NCI-H1417 treated with DMSO at 0.1 percent for 48 hours (cell line): ENCODE measurements around the gene DCAF15.

ENCODE experiments used
- DNase-seq: peaks from one replicate; lab custom pipeline; 2025; lab: John Stamatoyannopoulos, UW

Gene DCAF15

GRCh38 chr19:13930402-13930801 is 21.9 kb upstream of the DCAF15 start:
- no peak for DNase-seq

- no peak for DNase-seq
Measured at GRCh38 chr19:13931391-13932148, 20.7 kb upstream of the DCAF15 start.

GRCh38 chr19:13932149-13932637 is 20.1 kb upstream of the DCAF15 start:
- DNase-seq, result no peak

- no peak for DNase-seq
Measured at GRCh38 chr19:13932911-13933393, 19.4 kb upstream of the DCAF15 start.

GRCh38 chr19:13934785-13935109 is 17.6 kb upstream of the DCAF15 start:
- no peak for DNase-seq

- DNase-seq, result no peak
Measured at GRCh38 chr19:13935765-13936510, 16.4 kb upstream of the DCAF15 start.

- DNase-seq, result no peak
Measured at GRCh38 chr19:13937479-13938300, 14.6 kb upstream of the DCAF15 start.

- no peak for DNase-seq
Measured at GRCh38 chr19:13938301-13939064, 13.8 kb upstream of the DCAF15 start, which contains the start of gene PODNL1. Gene PODNL1 (minus strand): TSS chr19:13938417. CDS start chr19:13938181, 236 bp downstream.

GRCh38 chr19:13942023-13942684 is 10.2 kb upstream of the DCAF15 start:
- DNase-seq, result no peak

GRCh38 chr19:13946414-13946813 is 5.9 kb upstream of the DCAF15 start:
- no peak for DNase-seq

GRCh38 chr19:13951043-13951442 is 1.3 kb upstream of the DCAF15 start:
- no peak for DNase-seq

GRCh38 chr19:13951799-13952153 is 533 bp upstream of the DCAF15 start:
- no peak for DNase-seq

GRCh38 chr19:13952931-13953531 is 722 bp downstream of the DCAF15 start:
- no peak for DNase-seq

GRCh38 chr19:13954185-13954584 is 1.9 kb downstream of the DCAF15 start:
- DNase-seq, result no peak

GRCh38 chr19:13955662-13956364 is 3.5 kb downstream of the DCAF15 start:
- DNase-seq, result no peak

GRCh38 chr19:13956365-13956744 is 4.0 kb downstream of the DCAF15 start:
- no peak for DNase-seq

GRCh38 chr19:13957051-13957450 is 4.7 kb downstream of the DCAF15 start:
- DNase-seq, result no peak

GRCh38 chr19:13958043-13958442 is 5.7 kb downstream of the DCAF15 start:
- no peak for DNase-seq

- no peak for DNase-seq
Measured at GRCh38 chr19:13959141-13959961, 7.0 kb downstream of the DCAF15 start.
